B cell (primary cell): ENCODE measurements around the gene APOBEC3H. TPM values are rescaled to one million over a fixed set of nuclear protein-coding genes. Genes with fewer than 3 reads are reported as not detected.

Experiments used
- ATAC-seq: fragments of 200-7000 bp; cut with Tn5 transposase; one replicate; pipeline ENCODE4 v1.10.0; 2021; ENCODE audit warnings: low read depth, mild to moderate bottlenecking, moderate number of reproducible peaks, moderate library complexity
- CTCF ChIA-PET: fragments of 350-600 bp; sonication (Branson Sonifier 250); formaldehyde crosslinking; loops from one replicate; lab custom pipeline; 2021; ENCODE audit warnings: antibody characterized with exemption, inconsistent platforms; lab: Charles Lee
- POLR2A ChIA-PET: fragments of 350-600 bp; sonication (Branson Sonifier 250); formaldehyde crosslinking; loops from one replicate; lab custom pipeline; 2021; ENCODE audit warnings: antibody characterized with exemption; lab: Charles Lee
- DNase-seq: peaks from one replicate; pipeline ENCODE4 v3.0.0; 2013
- H2AFZ ChIP-seq: 2 replicates; pipeline ENCODE4 v1.6.1; 2012; ENCODE audit warnings: mild to moderate bottlenecking, low read depth, low read length; ENCODE audit not compliant: insufficient read depth, poor library complexity, severe bottlenecking
- H3K27ac ChIP-seq, 2 donors: 1 replicate in 1 of 2; 2 replicates in 1 of 2; pipeline ENCODE4 v1.5.1; 2012 to 2013; ENCODE audit warnings: low read length in 2 of 2, mild to moderate bottlenecking in 2 of 2, moderate library complexity in 1 of 2
- H3K27me3 ChIP-seq, 4 experiments: fragments of 200-600 bp in 1 of 4; sonication (generic) in 1 of 4; replicated peaks in 1 of 4; 1 replicate in 2 of 4; 2 replicates in 2 of 4; pipeline versions ENCODE4 v1.6.1 to v1.7.0; 2013 to 2016; ENCODE audit warnings: low read length in 3 of 4, mild to moderate bottlenecking in 2 of 4, mixed read lengths in 1 of 4, moderate library complexity in 1 of 4; ENCODE audit not compliant: insufficient read depth in 4 of 4, control insufficient read depth in 3 of 4; ENCODE audit errors: control extremely low read depth in 1 of 4
- H3K36me3 ChIP-seq, 2 experiments: replicated peaks in 1 of 2; 1 replicate in 1 of 2; 2 replicates in 1 of 2; pipeline versions ENCODE4 v1.6.1 to v1.7.1; 2013; ENCODE audit warnings: low read length in 1 of 2; ENCODE audit not compliant: insufficient read depth in 2 of 2, control insufficient read depth in 1 of 2; ENCODE audit errors: control extremely low read depth in 1 of 2, extremely low read depth in 1 of 2
- H3K4me1 ChIP-seq, 2 donors: fragments of 200-600 bp in 1 of 2; sonication (generic) in 1 of 2; 1 replicate in 1 of 2; 2 replicates in 1 of 2; pipeline versions ENCODE4 v1.5.1 to v1.6.1; 2013 to 2017; ENCODE audit warnings: low read length in 2 of 2; ENCODE audit not compliant: control insufficient read depth in 2 of 2, insufficient read depth in 2 of 2
- H3K4me2 ChIP-seq: replicated peaks from 2 replicates; pipeline ENCODE3; 2012; ENCODE audit warnings: mild to moderate bottlenecking, low read depth, low read length; ENCODE audit not compliant: poor library complexity, severe bottlenecking
- H3K4me3 ChIP-seq, 5 experiments: fragments of 200-600 bp in 1 of 5; sonication (generic) in 1 of 5; 1 replicate in 3 of 5; 2 replicates in 2 of 5; pipeline versions ENCODE4 v1.5.1 to v1.7.0; 2011 to 2016; ENCODE audit warnings: low read length in 4 of 5, mild to moderate bottlenecking in 4 of 5, low read depth in 2 of 5, control low read depth in 1 of 5, moderate library complexity in 1 of 5; ENCODE audit not compliant: insufficient read depth in 1 of 5; ENCODE audit errors: control extremely low read depth in 1 of 5, extremely low read depth in 1 of 5
- H3K79me2 ChIP-seq: fragments of 200-600 bp; sonication (generic); one replicate; pipeline ENCODE4 v1.6.0; 2016; ENCODE audit warnings: low read length; ENCODE audit not compliant: control insufficient read depth, insufficient read depth
- H3K9ac ChIP-seq: fragments of 200-600 bp; sonication (generic); 2 replicates; pipeline ENCODE4 v1.6.1; 2017; ENCODE audit warnings: mild to moderate bottlenecking, low read length, moderate library complexity
- H3K9me3 ChIP-seq, 3 donors: one replicate each; pipeline versions ENCODE4 v1.6.1 to v1.7.1; 2013; ENCODE audit warnings: low read length in 2 of 3; ENCODE audit not compliant: control insufficient read depth in 2 of 3, insufficient read depth in 1 of 3; ENCODE audit errors: control extremely low read depth in 1 of 3
- H4K20me1 ChIP-seq: 2 replicates; pipeline ENCODE4 v1.6.0; 2012; ENCODE audit warnings: mild to moderate bottlenecking, low read length; ENCODE audit not compliant: insufficient read depth, control insufficient read depth, poor library complexity, severe bottlenecking
- H3K27ac Mint-ChIP-seq: one replicate; pipeline ENCODE4 v1.8.0; 2021; ENCODE audit warnings: mixed read lengths
- H3K27me3 Mint-ChIP-seq: one replicate; pipeline ENCODE4 v1.8.0; 2021; ENCODE audit warnings: mixed read lengths
- H3K4me1 Mint-ChIP-seq: one replicate; pipeline ENCODE4 v1.8.0; 2021; ENCODE audit warnings: mixed read lengths
- H3K4me3 Mint-ChIP-seq: one replicate; pipeline ENCODE4 v1.8.0; 2021; ENCODE audit warnings: mixed read lengths
- H3K9me3 Mint-ChIP-seq: one replicate; pipeline ENCODE4 v1.8.0; 2022; ENCODE audit warnings: mixed read lengths; ENCODE audit not compliant: insufficient read depth
- CTCF ChIP-seq: fragments of 200-600 bp; IDR thresholded peaks from one replicate; pipeline ENCODE4 v1.8.0; 2022; ENCODE audit warnings: antibody characterized with exemption, mild to moderate bottlenecking
- EZH2 ChIP-seq: IDR thresholded peaks from 2 replicates; pipeline ENCODE4 v1.6.1; 2012; ENCODE audit warnings: borderline replicate concordance, low read depth, mild to moderate bottlenecking, moderate library complexity, low read length; ENCODE audit not compliant: insufficient read depth, poor library complexity, severe bottlenecking
- WGBS: methylation state at CpG from one replicate; pipeline ENCODE4 v1.1.5; 2013; ENCODE audit warnings: missing lambda C conversion rate; ENCODE audit not compliant: insufficient coverage; 5-methylcytosine and 5-hydroxymethylcytosine counted together
- intact Hi-C: fragments of 100-400 bp; cut with micrococcal nuclease; formaldehyde crosslinking; loops from one replicate; pipeline ENCODE4 v1.10.0; 2022
- polyA plus RNA-seq: library from polyadenylated mRNA; depleted of rRNA; stranded (reverse); fragments of >200 nt; gene quantifications from 2 replicates; pipeline ENCODE4 v1.2.3, GENCODE V29; 2012
- total RNA-seq, 2 donors: library from RNA; stranded (reverse); fragments of 120-200 nt in 1 of 2; gene quantifications; 1 replicate in 1 of 2; 2 replicates in 1 of 2; pipeline versions ENCODE4 v1.2.3 to v1.2.4, GENCODE V29; 2013 to 2022

The APOBEC3H gene
- total and polyA plus RNA-seq, 2 donors (not counting 1 experiment from before 2014, with no cell fraction given): 0.59 to 1.4 TPM

- Histone ChIP-seq H3K27ac (no peak overlapping the region), H3K4me1 (peaks cover 38 to 45% of the 10 kb centered on the region in 2 donors), H3K9ac (no peak overlapping the region), H4K20me1 (no peaks in the 10 kb centered on the region), H2AFZ (no peak overlapping the region), H3K4me2 (no peak overlapping the region), H3K9me3 (no peaks in the 10 kb centered on the region), H3K36me3 (peaks cover 0 to 3% of the 10 kb centered on the region in 2 experiments), H3K4me3 (no peak overlapping the region), H3K79me2 (peaks cover 5% of the 10 kb centered on the region), H3K27me3 (no peaks in the 10 kb centered on the region)
- ChIA-PET POLR2A (no interaction called here), CTCF (no interaction called here)
- H3K9me3 Mint-ChIP-seq: no peaks in the 10 kb centered on the region
- 52% methylated on average over 5 of the region's 8 CpGs for WGBS
- peaks cover 56% of the 10 kb centered on the region for H3K4me1 Mint-ChIP-seq
- no peak for ATAC-seq
- intact Hi-C loops: no loop called here
- H3K4me3 Mint-ChIP-seq: no peak overlapping the region
- H3K27ac Mint-ChIP-seq: peak overlapping the region; percentile 77
- DNase-seq: no peak
- no peaks in the 10 kb centered on the region for H3K27me3 Mint-ChIP-seq
- no peak for TF ChIP-seq CTCF
- no peak for TF ChIP-seq EZH2
These were observed 4.8 kb upstream of the APOBEC3H start for GRCh38 chr22:39092111-39092862.

GRCh38 chr22:39094717-39095389, 2.2 kb upstream of the APOBEC3H start:
- intact Hi-C loops: no loop called here
- no peak for TF ChIP-seq CTCF
- TF ChIP-seq EZH2: no peak
- H3K4me2 ChIP-seq: no peak overlapping the region
- peaks cover 64 to 70% of the 10 kb centered on the region in 2 donors for H3K4me1 ChIP-seq
- no peak overlapping the region for H2AFZ ChIP-seq
- ChIA-PET CTCF (interaction anchor here (0.9 to 1.2 kb wide), 3 partner anchors 23 to 88 kb away, joined by 3 read pairs; no protein-coding TSS in a partner anchor), POLR2A (no interaction called here)
- no peak overlapping the region for H3K9ac ChIP-seq
- Mint-ChIP-seq H3K9me3 (no peaks in the 10 kb centered on the region), H3K27me3 (no peaks in the 10 kb centered on the region), H3K4me3 (no peak overlapping the region), H3K4me1 (peaks cover 71% of the 10 kb centered on the region), H3K27ac (peak overlapping the region; percentile 61)
- no peaks in the 10 kb centered on the region for H3K36me3 ChIP-seq
- no peak for DNase-seq
- no peak overlapping the region for H3K4me3 ChIP-seq
- no peaks in the 10 kb centered on the region for H3K27me3 ChIP-seq
- H3K27ac ChIP-seq: no peak overlapping the region
- no peak for ATAC-seq
- H3K9me3 ChIP-seq: no peaks in the 10 kb centered on the region
- H3K79me2 ChIP-seq: peaks cover 5% of the 10 kb centered on the region
- WGBS: 80% methylated on average over 9 of the region's 14 CpGs
- H4K20me1 ChIP-seq: no peaks in the 10 kb centered on the region
